Measurements from ENCODE around the gene TAGLN2. TPM values are rescaled to one million over a fixed set of nuclear protein-coding genes. Genes with fewer than 3 reads are reported as not detected.

The TAGLN2 gene
- total and polyA plus RNA-seq, 9 of the 15 experiments (the other 6 are each of a cell fraction or from before 2014, with no cell fraction given), result 192 to 683 (median 455) TPM

DNA sequence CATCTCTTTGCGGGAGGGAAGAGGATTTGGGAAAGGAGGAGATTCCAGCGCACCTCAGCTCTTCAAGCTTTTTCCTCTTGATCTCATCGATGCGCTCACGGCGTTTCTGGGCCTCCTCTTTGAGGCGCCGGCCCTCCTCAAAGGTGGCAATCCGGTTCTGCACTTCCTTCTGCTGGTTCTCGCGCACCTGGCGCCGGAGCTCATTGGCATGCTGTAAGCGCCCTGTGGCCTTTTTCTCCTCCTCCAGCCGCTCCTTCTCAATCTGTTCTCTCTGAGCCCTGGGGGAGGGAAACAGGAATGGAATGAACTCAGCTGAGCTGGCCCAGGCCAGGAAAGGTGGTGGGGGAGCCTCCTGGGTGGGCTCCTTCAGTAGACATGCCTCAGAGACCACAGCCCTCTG is 52.4 kb downstream of the TAGLN2 start:
- no peak for FAIRE-seq
- no peak overlapping the region for H3K27ac ChIP-seq (ENCODE audit: extremely low read depth, low read depth, low read length)
- no peaks in the 10 kb centered on the region; the same call in 1 of the 2 replicates for H3K9me3 ChIP-seq (replicated peaks; ENCODE audit: control insufficient read depth, insufficient read depth, low read depth, low read length)
- 0 out of 4 replicates have a peak overlapping the region, but pooled peaks of 1 of the 2 experiments have one; percentile 36 for H3K9ac ChIP-seq (ENCODE audit: insufficient read depth in 1 of 2, low read depth in 2 of 2, low read length in 2 of 2)
- H3K79me2 ChIP-seq (ENCODE audit: control insufficient read depth, insufficient read depth, low read length), result no peaks in the 10 kb centered on the region
- H3K27me3 ChIP-seq (ENCODE audit: control insufficient read depth in 2 of 2, insufficient read depth in 2 of 2, low read length in 2 of 2), result peaks cover 0 to 21% of the 10 kb centered on the region in 2 experiments; a peak in 2 of 5 replicates
- no peak for DNase-seq (ENCODE audit: extremely low read depth in 1 of 4, low spot score in 3 of 4)
- H2AFZ ChIP-seq (ENCODE audit: low read depth, low read length), result no peak overlapping the region
- CTCF ChIA-PET (ENCODE audit: low intra/inter-chr PET ratio), result no interaction called here
- no peak overlapping the region for H3K4me2 ChIP-seq (ENCODE audit: insufficient read depth, low read length)
- H3K4me1 ChIP-seq (replicated peaks in 1 of 2; ENCODE audit: control insufficient read depth in 2 of 2, insufficient read depth in 2 of 2, low read length in 2 of 2), result peaks cover 8 to 16% of the 10 kb centered on the region in 2 experiments
- BruUV-seq (replicated peaks), result no TSS peak
- in situ Hi-C loops (cut with MboI) (no loop called here), intact Hi-C loops (cut with micrococcal nuclease) (no loop called here)
- no peak overlapping the region for H3K4me3 ChIP-seq
- POLR2A ChIA-PET, result interaction anchor here (1.7 kb wide), 1 partner anchor 44 kb away, joined by 6 read pairs; no protein-coding TSS in a partner anchor
- peaks cover 3% of the 10 kb centered on the region for H3K9me1 ChIP-seq (ENCODE audit: control insufficient read depth, insufficient read depth, low read length)
- no peaks in the 10 kb centered on the region; the same call in 1 of the 2 replicates for H4K20me1 ChIP-seq (replicated peaks; ENCODE audit: control insufficient read depth, insufficient read depth, low read length)
- WGBS (ENCODE audit: insufficient coverage, low coverage, missing lambda C conversion rate), result 34% methylated on average over 12 of the region's 15 CpGs
- H3K36me3 ChIP-seq (ENCODE audit: control insufficient read depth, insufficient read depth, low read length), result no peaks in the 10 kb centered on the region
- TF ChIP-seq, protein P1, sequence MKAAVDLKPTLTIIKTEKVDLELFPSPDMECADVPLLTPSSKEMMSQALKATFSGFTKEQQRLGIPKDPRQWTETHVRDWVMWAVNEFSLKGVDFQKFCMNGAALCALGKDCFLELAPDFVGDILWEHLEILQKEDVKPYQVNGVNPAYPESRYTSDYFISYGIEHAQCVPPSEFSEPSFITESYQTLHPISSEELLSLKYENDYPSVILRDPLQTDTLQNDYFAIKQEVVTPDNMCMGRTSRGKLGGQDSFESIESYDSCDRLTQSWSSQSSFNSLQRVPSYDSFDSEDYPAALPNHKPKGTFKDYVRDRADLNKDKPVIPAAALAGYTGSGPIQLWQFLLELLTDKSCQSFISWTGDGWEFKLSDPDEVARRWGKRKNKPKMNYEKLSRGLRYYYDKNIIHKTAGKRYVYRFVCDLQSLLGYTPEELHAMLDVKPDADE (conservative IDR thresholded peaks at IDR 0.05; ENCODE audit: control insufficient read depth, low read depth, low read length), result no peak
- no peak for TF ChIP-seq IRF2 (CRISPR knock-in tag; IDR thresholded peaks at IDR 0.05)
- no peak for TF ChIP-seq STAT5A (IDR thresholded peaks at IDR 0.05; ENCODE audit: borderline replicate concordance, low read length)
- TF ChIP-seq ZNF212 (CRISPR knock-in tag; IDR thresholded peaks at IDR 0.05), result no peak
- no peak for TF ChIP-seq ILF3 (IDR thresholded peaks at IDR 0.05; ENCODE audit: borderline replicate concordance)
- TF ChIP-seq YBX1 (IDR thresholded peaks at IDR 0.05), result no peak
- no peak for TF ChIP-seq PHF20 (IDR thresholded peaks at IDR 0.05; ENCODE audit: partially characterized antibody)
- no peak for ATAC-seq
